ENCODE results near the gene ADCY5. TPM values are rescaled to one million over a fixed set of nuclear protein-coding genes. Genes with fewer than 3 reads are reported as not detected.

Gene ADCY5
- total RNA-seq, 1 experiment from 2014 or later: 0.90 TPM

GRCh38 chr3:123342631-123343080 lies 106.2 kb downstream of the ADCY5 start:
- no peak for DNase-seq (ENCODE audit: low spot score)

GRCh38 chr3:123341871-123342630 lies 106.8 kb downstream of the ADCY5 start:
- no peak for DNase-seq (ENCODE audit: low spot score)

- DNase-seq (ENCODE audit: low spot score): no peak
Measured at GRCh38 chr3:123340336-123340735, 108.6 kb downstream of the ADCY5 start.

GRCh38 chr3:123339302-123339701 lies 109.6 kb downstream of the ADCY5 start:
- no peak for DNase-seq (ENCODE audit: low spot score)

- DNase-seq (ENCODE audit: low spot score): no peak
Measured at GRCh38 chr3:123338620-123339061, 110.2 kb downstream of the ADCY5 start.

GRCh38 chr3:123337948-123338619 lies 110.8 kb downstream of the ADCY5 start:
- DNase-seq (ENCODE audit: low spot score): no peak

- DNase-seq (ENCODE audit: low spot score): no peak
Measured at GRCh38 chr3:123337226-123337625, 111.7 kb downstream of the ADCY5 start.

GRCh38 chr3:123336441-123336851 lies 112.4 kb downstream of the ADCY5 start:
- DNase-seq (ENCODE audit: low spot score): no peak

- DNase-seq (ENCODE audit: low spot score): no peak
Measured at GRCh38 chr3:123336001-123336400, 112.9 kb downstream of the ADCY5 start.

GRCh38 chr3:123335007-123335670 lies 113.8 kb downstream of the ADCY5 start:
- DNase-seq (ENCODE audit: low spot score): no peak

- no peak for DNase-seq (ENCODE audit: low spot score)
Measured at GRCh38 chr3:123334056-123334455, 114.8 kb downstream of the ADCY5 start.

- no peak for DNase-seq (ENCODE audit: low spot score)
Measured at GRCh38 chr3:123333401-123333800, 115.5 kb downstream of the ADCY5 start.

GRCh38 chr3:123332124-123332641 lies 116.7 kb downstream of the ADCY5 start:
- peak; percentile 22 for DNase-seq (ENCODE audit: low spot score)

GRCh38 chr3:123331651-123332050 lies 117.2 kb downstream of the ADCY5 start:
- no peak for DNase-seq (ENCODE audit: low spot score)

- DNase-seq (ENCODE audit: low spot score): no peak
Measured at GRCh38 chr3:123331006-123331405, 117.9 kb downstream of the ADCY5 start.

- no peak for DNase-seq (ENCODE audit: low spot score)
Measured at GRCh38 chr3:123330441-123330991, 118.4 kb downstream of the ADCY5 start.

GRCh38 chr3:123329636-123330340 lies 119.1 kb downstream of the ADCY5 start:
- DNase-seq (ENCODE audit: low spot score): no peak

GRCh38 chr3:123328851-123329635 lies 119.8 kb downstream of the ADCY5 start:
- peak; percentile 66 for DNase-seq (ENCODE audit: low spot score)

GRCh38 chr3:123327956-123328850 lies 120.7 kb downstream of the ADCY5 start:
- DNase-seq (ENCODE audit: low spot score): no peak

GRCh38 chr3:123327480-123327879 lies 121.4 kb downstream of the ADCY5 start:
- no peak for DNase-seq (ENCODE audit: low spot score)

Measured in A172 (cell line).